Large intestine (tissue), 3 donors: ENCODE results near the gene ID4. TPM values are rescaled to one million over a fixed set of nuclear protein-coding genes. Genes with fewer than 3 reads are reported as not detected.
A peak's percentile ranks its signal among the peaks of the same experiment; 100 is the strongest.

Experiments
- DNase-seq, 2 donors: peaks; one replicate each; pipeline versions ENCODE4 v3.0.0 to v3.0.0-alpha.2; 2013
- H3K27ac ChIP-seq: one replicate; pipeline ENCODE4 v1.5.1; 2013; ENCODE audit warnings: low read length
- H3K27me3 ChIP-seq: 2 replicates; pipeline ENCODE4 v1.6.1; 2013; ENCODE audit warnings: low read length; ENCODE audit not compliant: control insufficient read depth, insufficient read depth
- H3K36me3 ChIP-seq: 2 replicates; pipeline ENCODE4 v1.6.1; 2013; ENCODE audit warnings: low read length; ENCODE audit not compliant: control insufficient read depth, insufficient read depth
- H3K4me1 ChIP-seq: one replicate; pipeline ENCODE4 v1.6.1; 2013; ENCODE audit warnings: low read length; ENCODE audit not compliant: control insufficient read depth, insufficient read depth
- H3K4me3 ChIP-seq: one replicate; pipeline ENCODE4 v1.5.1; 2013; ENCODE audit warnings: low read length
- H3K9me3 ChIP-seq: one replicate; pipeline ENCODE4 v1.6.1; 2013; ENCODE audit warnings: mild to moderate bottlenecking, low read depth, low read length, moderate library complexity; ENCODE audit not compliant: control insufficient read depth
- WGBS: methylation state at CpG from one replicate; pipeline ENCODE4 v1.1.5; 2013; ENCODE audit warnings: low lambda C conversion rate; ENCODE audit not compliant: insufficient coverage; 5-methylcytosine and 5-hydroxymethylcytosine counted together
- polyA plus RNA-seq: library from polyadenylated mRNA; unstranded; fragments of 120-200 nt; gene quantifications from one replicate; pipeline ENCODE4 v1.2.1, GENCODE V29; 2013

ID4 gene
- polyA plus RNA-seq, 1 donor = 41.6 TPM

DNA sequence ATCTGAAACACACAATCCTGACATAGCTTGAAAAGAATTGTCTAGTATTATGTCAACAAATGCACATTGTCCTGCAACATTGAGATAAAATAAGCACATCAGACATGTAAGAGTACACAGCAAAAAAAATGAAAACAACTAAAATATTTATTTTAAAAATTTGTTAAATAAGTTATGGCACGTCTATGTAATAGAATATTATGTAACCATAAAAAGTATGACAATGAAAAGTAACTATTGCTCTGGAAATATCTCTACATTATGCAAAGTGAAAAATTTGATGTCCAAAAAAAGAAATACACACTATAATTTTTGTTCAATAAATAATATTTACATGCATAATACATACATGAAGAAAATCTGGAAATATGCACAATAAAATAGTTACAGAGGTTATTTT lies 9.3 kb upstream of the ID4 start:
- DNase-seq = no peak
- no peak overlapping the region for H3K4me3 ChIP-seq
- no peak overlapping the region for H3K27ac ChIP-seq
- H3K36me3 ChIP-seq = no peaks in the 10 kb centered on the region
- H3K4me1 ChIP-seq = no peaks in the 10 kb centered on the region
- H3K27me3 ChIP-seq = peaks cover 3% of the 10 kb centered on the region
- 100% methylated on average over 1 of the region's 1 CpG for WGBS
- H3K9me3 ChIP-seq = no peaks in the 10 kb centered on the region

- Histone ChIP-seq H3K27ac (no peak overlapping the region), H3K36me3 (no peaks in the 10 kb centered on the region), H3K4me3 (no peak overlapping the region), H3K4me1 (no peaks in the 10 kb centered on the region), H3K9me3 (no peaks in the 10 kb centered on the region), H3K27me3 (peaks cover 10% of the 10 kb centered on the region)
- WGBS = no CpG with 5 or more reads among the region's 2 CpGs
- no peak for DNase-seq
Observed at GRCh38 chr6:19830171-19830570, 7.0 kb upstream of the ID4 start.

DNA sequence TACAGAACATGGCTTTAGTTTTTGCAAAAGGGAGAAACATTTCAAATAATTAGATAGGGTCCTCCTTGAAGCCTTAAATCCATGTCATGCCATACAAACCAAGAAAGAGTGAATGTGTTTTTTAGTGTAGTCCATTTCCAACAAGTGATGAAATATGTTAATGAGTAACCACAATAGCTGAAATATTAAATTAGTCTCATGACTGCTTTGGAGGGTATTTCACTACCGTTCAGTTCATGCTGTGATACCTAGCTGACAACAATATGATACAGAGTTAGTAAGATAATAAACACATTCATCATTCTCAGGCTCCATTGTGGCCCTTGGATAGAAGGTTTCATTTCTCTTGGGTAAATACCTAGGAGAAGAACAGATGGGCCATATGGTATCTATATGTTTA lies 5.8 kb upstream of the ID4 start:
- WGBS = 40% methylated on average over 1 of the region's 1 CpG
- no peaks in the 10 kb centered on the region for H3K9me3 ChIP-seq
- H3K36me3 ChIP-seq = no peaks in the 10 kb centered on the region
- H3K4me3 ChIP-seq = no peak overlapping the region
- H3K27ac ChIP-seq = no peak overlapping the region
- peak in 1 of 2 donors; percentile 38 for DNase-seq
- no peaks in the 10 kb centered on the region for H3K4me1 ChIP-seq
- H3K27me3 ChIP-seq = peaks cover 22% of the 10 kb centered on the region

- DNase-seq = peak in 1 of 2 donors; percentile 72
- H3K4me1 ChIP-seq = no peaks in the 10 kb centered on the region
- no CpG with 5 or more reads among the region's 5 CpGs for WGBS
- H3K9me3 ChIP-seq = peaks cover 3% of the 10 kb centered on the region
- no peak overlapping the region for H3K4me3 ChIP-seq
- H3K27ac ChIP-seq = no peak overlapping the region
- peaks cover 38% of the 10 kb centered on the region for H3K27me3 ChIP-seq
- no peaks in the 10 kb centered on the region for H3K36me3 ChIP-seq
Observed at GRCh38 chr6:19833947-19834346, 3.2 kb upstream of the ID4 start.

- H3K4me1 ChIP-seq = no peaks in the 10 kb centered on the region
- WGBS = 85% methylated on average over 4 of the region's 5 CpGs
- peaks cover 3% of the 10 kb centered on the region for H3K9me3 ChIP-seq
- no peak overlapping the region for H3K4me3 ChIP-seq
- H3K27me3 ChIP-seq = peaks cover 44% of the 10 kb centered on the region
- DNase-seq = no peak
- H3K36me3 ChIP-seq = no peaks in the 10 kb centered on the region
- H3K27ac ChIP-seq = no peak overlapping the region
Observed at GRCh38 chr6:19834858-19835257, 2.3 kb upstream of the ID4 start.

- WGBS = 81% methylated on average over 3 of the region's 4 CpGs
- Histone ChIP-seq H3K4me1 (no peaks in the 10 kb centered on the region), H3K27me3 (peaks cover 46% of the 10 kb centered on the region), H3K9me3 (peaks cover 3% of the 10 kb centered on the region), H3K4me3 (no peak overlapping the region), H3K27ac (no peak overlapping the region), H3K36me3 (no peaks in the 10 kb centered on the region)
- DNase-seq = no peak
Observed at GRCh38 chr6:19835605-19836004, 1.6 kb upstream of the ID4 start.

DNA sequence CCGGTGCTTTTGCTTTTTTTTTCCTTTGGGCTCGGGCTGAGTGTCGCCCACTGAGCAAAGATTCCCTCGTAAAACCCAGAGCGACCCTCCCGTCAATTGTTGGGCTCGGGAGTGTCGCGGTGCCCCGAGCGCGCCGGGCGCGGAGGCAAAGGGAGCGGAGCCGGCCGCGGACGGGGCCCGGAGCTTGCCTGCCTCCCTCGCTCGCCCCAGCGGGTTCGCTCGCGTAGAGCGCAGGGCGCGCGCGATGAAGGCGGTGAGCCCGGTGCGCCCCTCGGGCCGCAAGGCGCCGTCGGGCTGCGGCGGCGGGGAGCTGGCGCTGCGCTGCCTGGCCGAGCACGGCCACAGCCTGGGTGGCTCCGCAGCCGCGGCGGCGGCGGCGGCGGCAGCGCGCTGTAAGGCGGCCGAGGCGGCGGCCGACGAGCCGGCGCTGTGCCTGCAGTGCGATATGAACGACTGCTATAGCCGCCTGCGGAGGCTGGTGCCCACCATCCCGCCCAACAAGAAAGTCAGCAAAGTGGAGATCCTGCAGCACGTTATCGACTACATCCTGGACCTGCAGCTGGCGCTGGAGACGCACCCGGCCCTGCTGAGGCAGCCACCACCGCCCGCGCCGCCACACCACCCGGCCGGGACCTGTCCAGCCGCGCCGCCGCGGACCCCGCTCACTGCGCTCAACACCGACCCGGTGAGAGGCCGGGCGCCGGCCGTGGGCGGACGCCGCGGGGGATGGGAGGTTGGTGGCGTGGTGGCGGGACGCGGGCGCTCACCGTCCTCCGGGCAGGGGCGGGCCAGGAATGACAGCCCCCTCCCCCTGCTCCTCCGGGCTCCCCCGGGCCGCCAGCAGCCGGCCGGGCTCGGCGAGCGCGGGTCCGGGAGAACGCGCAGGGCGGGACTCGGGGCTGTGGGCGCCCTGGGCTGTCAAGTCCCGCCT lies 606 bp downstream of the ID4 start:
- Histone ChIP-seq H3K4me3 (peak overlapping the region; percentile 71), H3K36me3 (no peaks in the 10 kb centered on the region), H3K27me3 (peaks cover 53% of the 10 kb centered on the region), H3K9me3 (peaks cover 3% of the 10 kb centered on the region), H3K27ac (peak overlapping the region; percentile 71), H3K4me1 (no peaks in the 10 kb centered on the region)
- WGBS = no CpG with 5 or more reads among the region's 122 CpGs
- DNase-seq = peak; percentile 10 to 61

DNA sequence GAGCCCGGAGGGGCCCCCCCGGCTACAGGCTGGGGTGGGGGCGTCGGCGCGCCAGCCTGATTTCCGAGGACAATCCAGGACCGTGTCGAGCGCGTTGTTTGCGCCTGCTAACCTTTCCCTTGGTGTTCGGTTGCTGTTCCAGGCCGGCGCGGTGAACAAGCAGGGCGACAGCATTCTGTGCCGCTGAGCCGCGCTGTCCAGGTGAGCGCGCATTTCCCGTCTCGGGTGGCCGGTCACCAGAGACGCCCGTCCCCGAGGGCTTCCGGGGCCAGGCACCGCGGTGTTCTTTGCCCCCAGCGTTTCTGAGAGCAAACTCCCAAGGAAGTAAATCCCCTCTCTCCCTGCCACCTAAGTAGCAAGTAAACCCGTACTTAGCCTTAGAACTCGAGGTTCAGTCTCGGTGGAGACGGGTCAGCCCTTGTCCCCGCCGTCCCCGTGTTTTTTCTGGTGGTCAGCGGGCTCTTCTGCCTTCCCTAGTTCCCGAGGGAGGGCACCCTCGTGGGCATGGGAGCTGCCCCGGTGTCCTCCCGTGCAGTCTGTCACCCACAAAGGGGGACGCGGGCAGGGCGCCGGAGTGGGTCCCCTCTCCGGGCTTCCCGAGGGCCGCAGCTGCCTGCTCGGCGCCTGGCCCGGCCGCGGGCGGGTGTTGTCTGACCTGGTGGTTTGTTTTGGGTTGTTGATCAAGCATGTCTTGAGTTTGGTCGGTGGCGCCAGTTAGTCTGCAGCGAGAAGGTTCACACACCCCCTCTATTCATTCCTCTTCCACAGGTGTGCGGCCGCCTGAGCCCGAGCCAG lies 1.5 kb downstream of the ID4 start:
- no CpG with 5 or more reads among the region's 63 CpGs for WGBS

DNA sequence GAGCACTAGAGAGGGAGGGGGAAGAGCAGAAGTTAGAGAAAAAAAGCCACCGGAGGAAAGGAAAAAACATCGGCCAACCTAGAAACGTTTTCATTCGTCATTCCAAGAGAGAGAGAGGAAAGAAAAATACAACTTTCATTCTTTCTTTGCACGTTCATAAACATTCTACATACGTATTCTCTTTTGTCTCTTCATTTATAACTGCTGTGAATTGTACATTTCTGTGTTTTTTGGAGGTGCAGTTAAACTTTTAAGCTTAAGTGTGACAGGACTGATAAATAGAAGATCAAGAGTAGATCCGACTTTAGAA lies 2.0 kb downstream of the ID4 start:
- H3K4me1 ChIP-seq = no peaks in the 10 kb centered on the region
- peaks cover 49% of the 10 kb centered on the region for H3K27me3 ChIP-seq
- H3K27ac ChIP-seq = no peak overlapping the region
- 12% methylated on average over 4 of the region's 7 CpGs for WGBS
- H3K4me3 ChIP-seq = peak overlapping the region; percentile 71
- DNase-seq = no peak
- H3K36me3 ChIP-seq = no peaks in the 10 kb centered on the region
- peaks cover 3% of the 10 kb centered on the region for H3K9me3 ChIP-seq

More for the DNA sequence above, 1.5 kb downstream of the ID4 start:
- Histone ChIP-seq H3K27me3 (peaks cover 53% of the 10 kb centered on the region), H3K4me3 (peak overlapping the region; percentile 71), H3K27ac (peak overlapping the region; percentile 59), H3K36me3 (no peaks in the 10 kb centered on the region), H3K9me3 (peaks cover 3% of the 10 kb centered on the region), H3K4me1 (no peaks in the 10 kb centered on the region)
- DNase-seq = peak; percentile 12 to 67

- Histone ChIP-seq H3K36me3 (no peaks in the 10 kb centered on the region), H3K4me1 (no peaks in the 10 kb centered on the region), H3K9me3 (peaks cover 3% of the 10 kb centered on the region), H3K27ac (no peak overlapping the region), H3K27me3 (peaks cover 48% of the 10 kb centered on the region), H3K4me3 (peak overlapping the region; percentile 71)
- WGBS = 80% methylated on average over 1 of the region's 1 CpG
- DNase-seq = no peak
Observed at GRCh38 chr6:19839788-19840187, 2.6 kb downstream of the ID4 start.
